H1 (cell line): ENCODE results near the gene HSD17B8. TPM values are rescaled to one million over a fixed set of nuclear protein-coding genes. Genes with fewer than 3 reads are reported as not detected.
A peak's percentile ranks its signal among the peaks of the same experiment; 100 is the strongest.

ENCODE experiments used
- CTCF ChIA-PET: fragments of 300-600 bp; sonication (Branson Sonifier 250); formaldehyde crosslinking; loops from one replicate; lab custom pipeline; 2021; ENCODE audit not compliant: partially characterized antibody; lab: Charles Lee
- POLR2A ChIA-PET: fragments of 300-600 bp; sonication (Branson Sonifier 250); formaldehyde crosslinking; loops from one replicate; lab custom pipeline; 2021; ENCODE audit warnings: inconsistent platforms; ENCODE audit not compliant: partially characterized antibody; lab: Charles Lee
- DNase-seq, 2 experiments: peaks; one replicate each; pipeline versions ENCODE4 v3.0.0 to v3.0.0-alpha.2; 2010 to 2022; ENCODE audit warnings: low spot score in 2 of 2, low read depth in 1 of 2, mixed read lengths in 1 of 2
- FAIRE-seq: peaks from 2 replicates; lab custom pipeline; 2011; peaks lifted over from hg19 to GRCh38; lab: Jason Lieb, UNC
- H2AFZ ChIP-seq: 2 replicates; pipeline ENCODE4 v1.8.1; 2012; ENCODE audit warnings: low read length, inconsistent platforms
- H2AK5ac ChIP-seq: 2 replicates; pipeline ENCODE4 v1.6.1; 2013; ENCODE audit warnings: low read depth, low read length
- H2BK120ac ChIP-seq: replicated peaks from 2 replicates; pipeline ENCODE3; 2013; ENCODE audit warnings: low read depth, low read length, inconsistent platforms
- H2BK12ac ChIP-seq: 2 replicates; pipeline ENCODE4 v1.6.1; 2013; ENCODE audit warnings: low read depth, low read length
- H2BK15ac ChIP-seq: 2 replicates; pipeline ENCODE4 v1.6.1; 2013; ENCODE audit warnings: low read length
- H2BK20ac ChIP-seq: 2 replicates; pipeline ENCODE4 v1.6.1; 2013; ENCODE audit warnings: low read length
- H2BK5ac ChIP-seq: 2 replicates; pipeline ENCODE4 v1.6.1; 2013; ENCODE audit warnings: low read depth, low read length
- H3K14ac ChIP-seq: 2 replicates; pipeline ENCODE4 v1.6.1; 2013; ENCODE audit warnings: inconsistent platforms; ENCODE audit not compliant: insufficient read length
- H3K18ac ChIP-seq: 2 replicates; pipeline ENCODE4 v1.6.1; 2013; ENCODE audit warnings: low read length; ENCODE audit errors: extremely low read depth
- H3K23ac ChIP-seq: 2 replicates; pipeline ENCODE4 v1.6.1; 2013; ENCODE audit warnings: inconsistent platforms; ENCODE audit not compliant: insufficient read length
- H3K23me2 ChIP-seq: 2 replicates; pipeline ENCODE4 v1.6.1; 2013; ENCODE audit warnings: low read depth, low read length
- H3K27ac ChIP-seq: 2 replicates; pipeline ENCODE4 v1.6.1; 2011; ENCODE audit warnings: low read depth, low read length, inconsistent platforms
- H3K27me3 ChIP-seq, 4 experiments: replicated peaks in 1 of 4; 1 replicate in 1 of 4; 2 replicates in 3 of 4; pipeline versions ENCODE4 v1.6.1 to v1.8.1; 2011 to 2013; ENCODE audit warnings: low read length in 3 of 4, mild to moderate bottlenecking in 3 of 4, inconsistent platforms in 2 of 4, mixed read lengths in 2 of 4, moderate library complexity in 1 of 4; ENCODE audit not compliant: control insufficient read depth in 3 of 4, insufficient read depth in 3 of 4; ENCODE audit errors: extremely low read depth in 1 of 4
- H3K36me3 ChIP-seq, 4 experiments: 2 replicates each; pipeline versions ENCODE4 v1.6.1 to v1.8.1; 2011 to 2013; ENCODE audit warnings: mild to moderate bottlenecking in 4 of 4, low read length in 3 of 4, moderate library complexity in 2 of 4, control low read depth in 1 of 4, inconsistent platforms in 1 of 4; ENCODE audit not compliant: insufficient read depth in 4 of 4, control insufficient read depth in 2 of 4
- H3K4ac ChIP-seq: replicated peaks from 2 replicates; pipeline ENCODE3; 2013; ENCODE audit warnings: low read length, low read depth, mixed read lengths, inconsistent platforms; ENCODE audit not compliant: insufficient read length
- H3K4me1 ChIP-seq, 4 experiments: replicated peaks in 1 of 4; 1 replicate in 1 of 4; 2 replicates in 3 of 4; pipeline versions ENCODE4 v1.6.1 to v1.8.1; 2011 to 2013; ENCODE audit warnings: low read length in 3 of 4, inconsistent platforms in 2 of 4, mixed read lengths in 1 of 4; ENCODE audit not compliant: insufficient read depth in 4 of 4, control insufficient read depth in 3 of 4
- H3K4me2 ChIP-seq, 2 experiments: 2 replicates each; pipeline versions ENCODE4 v1.6.1 to v1.8.1; 2011 to 2013; ENCODE audit warnings: low read depth in 2 of 2, low read length in 2 of 2, control low read depth in 1 of 2, inconsistent platforms in 1 of 2, mild to moderate bottlenecking in 1 of 2; ENCODE audit not compliant: insufficient read depth in 1 of 2
- H3K4me3 ChIP-seq, 4 experiments: fragments of 200-600, 300-600 bp in 1 of 4; sonication (generic), shearing (Covaris generic), sonication (Bioruptor Twin) in 1 of 4; 2 replicates each; pipeline versions ENCODE4 v1.5.1 to v1.8.1; 2011 to 2016; ENCODE audit warnings: low read length in 4 of 4, low read depth in 3 of 4, control low read depth in 2 of 4, inconsistent platforms in 2 of 4, mild to moderate bottlenecking in 2 of 4, mixed read lengths in 1 of 4, moderate library complexity in 1 of 4; ENCODE audit not compliant: insufficient read depth in 2 of 4; ENCODE audit errors: extremely low read depth in 1 of 4
- H3K56ac ChIP-seq: replicated peaks from 2 replicates; pipeline ENCODE3; 2013; ENCODE audit warnings: low read depth, mild to moderate bottlenecking, mixed read lengths, low read length, inconsistent platforms; ENCODE audit not compliant: insufficient read length
- H3K79me1 ChIP-seq: 2 replicates; pipeline ENCODE4 v1.6.1; 2013; ENCODE audit warnings: low read depth, low read length, control low read depth
- H3K79me2 ChIP-seq, 2 experiments: 2 replicates each; pipeline versions ENCODE4 v1.6.1 to v1.8.1; 2012 to 2013; ENCODE audit warnings: low read length in 2 of 2, mild to moderate bottlenecking in 2 of 2, inconsistent platforms in 1 of 2; ENCODE audit not compliant: insufficient read depth in 2 of 2, control insufficient read depth in 1 of 2
- H3K9ac ChIP-seq, 4 experiments: replicated peaks in 1 of 4; 1 replicate in 1 of 4; 2 replicates in 3 of 4; pipeline versions ENCODE4 v1.6.1 to v1.8.1; 2011 to 2013; ENCODE audit warnings: low read depth in 3 of 4, low read length in 3 of 4, control low read depth in 2 of 4, mild to moderate bottlenecking in 2 of 4, moderate library complexity in 2 of 4, inconsistent platforms in 1 of 4; ENCODE audit errors: extremely low read depth in 1 of 4
- H3K9me3 ChIP-seq, 2 experiments: 2 replicates each; pipeline versions ENCODE4 v1.6.1 to v1.8.1; 2012 to 2013; ENCODE audit warnings: mild to moderate bottlenecking in 2 of 2, moderate library complexity in 2 of 2, control low read depth in 1 of 2, inconsistent platforms in 1 of 2, low read depth in 1 of 2, low read length in 1 of 2, mixed read lengths in 1 of 2; ENCODE audit not compliant: insufficient read depth in 2 of 2
- H4K20me1 ChIP-seq, 2 experiments: replicated peaks in 1 of 2; 2 replicates each; pipeline versions ENCODE3 to v1.8.1; 2011 to 2013; ENCODE audit warnings: inconsistent platforms in 2 of 2, low read length in 2 of 2, mild to moderate bottlenecking in 1 of 2; ENCODE audit not compliant: insufficient read depth in 2 of 2, control insufficient read depth in 1 of 2
- H4K5ac ChIP-seq: 2 replicates; pipeline ENCODE4 v1.6.1; 2013; ENCODE audit warnings: low read length, low read depth, mixed read lengths, inconsistent platforms; ENCODE audit not compliant: insufficient read length
- H4K8ac ChIP-seq: 2 replicates; pipeline ENCODE4 v1.8.0; 2013; ENCODE audit warnings: mild to moderate bottlenecking, moderate library complexity, low read length, inconsistent platforms; ENCODE audit not compliant: insufficient read depth; ENCODE audit errors: extremely low read depth
- H4K91ac ChIP-seq: replicated peaks from 2 replicates; pipeline ENCODE3; 2013; ENCODE audit warnings: low read length, mixed read lengths, inconsistent platforms; ENCODE audit not compliant: insufficient read length
- BRCA1 ChIP-seq: IDR thresholded peaks from 2 replicates; pipeline ENCODE4 v1.6.1; 2012; ENCODE audit warnings: low read depth, low read length, improper control_type of control experiment
- CBX8 ChIP-seq: fragments of 300-800, 300-1000 bp; sonication (generic); IDR thresholded peaks from 2 replicates; pipeline ENCODE4 v1.7.1; 2016; ENCODE audit warnings: low read depth, low read length, borderline replicate concordance
- E2F6 ChIP-seq: IDR thresholded peaks from 2 replicates; pipeline ENCODE4 v1.6.1; 2012; ENCODE audit warnings: inconsistent platforms
- HDAC2 ChIP-seq, 2 experiments: fragments of 300-600 bp in 1 of 2; sonication (generic) in 1 of 2; IDR thresholded peaks; 2 replicates each; pipeline ENCODE4 v1.6.1; 2011 to 2012; ENCODE audit warnings: low read depth in 2 of 2, low read length in 2 of 2, mild to moderate bottlenecking in 2 of 2, moderate library complexity in 2 of 2, borderline replicate concordance in 1 of 2, inconsistent platforms in 1 of 2
- MAX ChIP-seq: IDR thresholded peaks from 2 replicates; pipeline ENCODE4 v1.6.1; 2012; ENCODE audit warnings: inconsistent platforms
- POLR2AphosphoS5 ChIP-seq: IDR thresholded peaks from 2 replicates; pipeline ENCODE4 v1.6.1; 2011; ENCODE audit warnings: low read depth, low read length
- SIN3A ChIP-seq, 2 experiments: IDR thresholded peaks in 1 of 2; conservative IDR thresholded peaks in 1 of 2; 2 replicates each; pipeline ENCODE4 v1.6.1; 2011 to 2012; ENCODE audit warnings: low read length in 2 of 2, improper control_type of control experiment in 1 of 2, low read depth in 1 of 2, mild to moderate bottlenecking in 1 of 2
- SIRT6 ChIP-seq: IDR thresholded peaks from one replicate; pipeline ENCODE4 v1.7.1; 2012; ENCODE audit warnings: low read length, inconsistent platforms
- WGBS, 2 experiments: shearing (Covaris generic) in 1 of 2; methylation state at CpG; one replicate each; pipeline versions ENCODE4 v1.1.6 to v1.1.7; 2013 to 2015; ENCODE audit warnings: low lambda C conversion rate in 2 of 2, mixed read lengths in 2 of 2, inconsistent platforms in 1 of 2, low coverage in 1 of 2, missing lambda C conversion rate in 1 of 2; ENCODE audit not compliant: insufficient replicate concordance in 2 of 2, insufficient coverage in 1 of 2, insufficient read length in 1 of 2; ENCODE audit errors: extremely low coverage in 1 of 2, missing lambda C conversion rate in 1 of 2; 5-methylcytosine and 5-hydroxymethylcytosine counted together
- polyA plus RNA-seq, 7 experiments: library from polyadenylated mRNA; depleted of rRNA in 3 of 7; stranded (reverse) in 5 of 7; unstranded in 2 of 7; fragments of >200 nt in 5 of 7; fragments of 200-250 nt in 2 of 7; gene quantifications; 1 replicate in 5 of 7; 2 replicates in 1 of 7; 4 replicates in 1 of 7; pipeline versions ENCODE4 v1.2.1 to v1.2.3, GENCODE V29; 2011 to 2013; ENCODE audit warnings: missing spikeins in 2 of 7, mixed read lengths in 2 of 7
- total RNA-seq: library from RNA; stranded (reverse); fragmentation: NEBNext Ultra II Directional; extraction: Animal tissue kit (Norgen Biotek cat#: 25700); gene quantifications from 2 replicates; pipeline ENCODE4 v1.2.1, GENCODE V29; 2021

HSD17B8 gene
- total and polyA plus RNA-seq, 2 of the 8 experiments (the other 6 are each of a cell fraction or from before 2014, with no cell fraction given), result 3.3 to 17.1 TPM

DNA sequence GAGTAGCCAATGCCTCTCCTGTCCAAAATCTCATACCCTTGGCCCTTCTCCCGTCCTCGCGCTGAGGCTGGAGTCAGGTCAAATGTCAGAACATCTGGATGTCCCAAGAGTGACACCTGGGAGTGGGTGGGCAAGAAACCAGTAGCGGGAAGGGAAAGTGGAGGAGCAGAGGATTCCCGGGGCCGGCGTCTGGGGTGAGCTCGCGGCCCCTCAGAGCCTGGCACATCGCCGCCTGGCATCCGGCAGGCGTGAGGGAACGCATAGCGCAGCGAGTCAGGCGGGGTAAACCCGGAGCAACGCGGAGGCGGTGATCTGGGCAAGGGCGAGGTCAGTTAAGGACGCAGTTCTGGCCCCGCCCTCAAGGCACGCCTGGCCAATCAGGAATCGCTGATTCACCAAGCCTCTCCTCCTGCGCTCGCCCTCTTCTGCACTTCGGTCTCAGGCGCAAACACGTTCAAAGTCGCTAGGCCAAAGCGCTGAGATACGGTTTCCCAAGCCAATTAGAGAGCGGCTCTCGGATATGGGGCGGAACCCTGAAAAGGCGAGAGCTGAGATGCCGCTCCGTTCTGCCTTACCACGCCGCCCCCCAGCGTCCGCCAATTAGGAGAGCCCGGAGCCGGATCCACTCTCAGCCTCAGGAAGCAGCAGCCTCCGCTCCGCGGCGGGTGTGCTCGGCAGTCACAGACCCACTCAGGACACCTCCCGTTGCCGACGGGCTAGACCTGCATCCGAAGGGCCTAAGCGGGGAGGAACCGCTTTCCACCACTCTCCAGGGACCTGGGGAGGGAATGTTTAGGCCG lies 44.7 kb downstream of the HSD17B8 start:
- H4K20me1 ChIP-seq, result no peaks in the 10 kb centered on the region
- FAIRE-seq (peak; percentile 85), DNase-seq (peak; percentile 95 to 97)
- no peak overlapping the region for H3K14ac ChIP-seq
- H3K36me3 ChIP-seq, result peaks cover 0 to 2% (median 0%) of the 10 kb centered on the region in 4 experiments; a peak in 1 of 8 replicates
- H3K4me2 ChIP-seq, result peak overlapping the region; percentile 63 to 98
- peaks cover 9% of the 10 kb centered on the region; the same call in 1 of the 2 replicates for H3K23me2 ChIP-seq
- no peak overlapping the region for H2BK15ac ChIP-seq
- H3K79me2 ChIP-seq, result no peaks in the 10 kb centered on the region
- peak overlapping the region; percentile 44; the same call in 1 of the 2 replicates for H3K27ac ChIP-seq
- no peak overlapping the region for H4K91ac ChIP-seq
- no peak overlapping the region for H3K23ac ChIP-seq
- no peak overlapping the region for H2AK5ac ChIP-seq
- H3K18ac ChIP-seq, result no peak overlapping the region
- 2% methylated on average over 57 of the region's 58 CpGs; no CpG with 5 or more reads in 1 of the 2 experiments for WGBS, 2 experiments
- peak overlapping the region; percentile 33 to 73 (median 70) for H3K4me3 ChIP-seq
- no peak overlapping the region for H3K56ac ChIP-seq
- no peak overlapping the region for H2BK20ac ChIP-seq
- H3K27me3 ChIP-seq, result peaks cover 0 to 21% (median 11%) of the 10 kb centered on the region in 4 experiments; a peak in 6 of 7 replicates
- H2BK12ac ChIP-seq, result no peak overlapping the region
- peak overlapping the region; percentile 40 to 72 (median 57) for H3K9ac ChIP-seq
- no peak overlapping the region for H3K4ac ChIP-seq
- no peaks in the 10 kb centered on the region for H3K79me1 ChIP-seq
- H4K5ac ChIP-seq, result no peak overlapping the region
- H2BK120ac ChIP-seq, result no peak overlapping the region
- peak overlapping the region; percentile 5; the same call in 1 of the 2 replicates for H2BK5ac ChIP-seq
- POLR2A ChIA-PET, result interaction anchor here (0.7 to 3.0 kb wide), 22 partner anchors 10 to 281 kb away, joined by 3 to 26 read pairs (median 4); partner anchors contain the start of genes B3GALT4, PFDN6, RING1 and RPS18
- H3K4me1 ChIP-seq, result peaks cover 0 to 10% (median 7%) of the 10 kb centered on the region in 4 experiments; a peak in 4 of 7 replicates
- CTCF ChIA-PET, result interaction anchor here (1.0 to 7.9 kb wide), 35 partner anchors 11 to 316 kb away, joined by 3 to 107 read pairs (median 5); partner anchors contain the start of genes B3GALT4, HSD17B8, RING1 and RPS18
- 0 out of 2 replicates have a peak overlapping the region, but pooled peaks have one; percentile 77 for H2AFZ ChIP-seq
- no peak overlapping the region for H4K8ac ChIP-seq
- H3K9me3 ChIP-seq, result no peaks in the 10 kb centered on the region
- TF ChIP-seq SIN3A (conservative IDR thresholded peaks at IDR 0.05 in 1 of 2, IDR thresholded peaks at IDR 0.05 in 1 of 2; ENCODE audit: low read depth in 1 of 2, low read length in 2 of 2), result peak in 1 of 2 experiments; percentile 70; a peak in 2 of 4 replicates
- TF ChIP-seq POLR2AphosphoS5, result peak; percentile 46; the same call in 1 of the 2 replicates
- TF ChIP-seq MAX, result peak; percentile 46; the same call in 1 of the 2 replicates
- no peak for TF ChIP-seq BRCA1
- TF ChIP-seq HDAC2 (IDR thresholded peaks at IDR 0.05; ENCODE audit: borderline replicate concordance in 1 of 2, low read depth in 2 of 2, low read length in 2 of 2), result no peak
- TF ChIP-seq CBX8, result no peak
- TF ChIP-seq SIRT6, result no peak
- TF ChIP-seq E2F6, result no peak; the same call in 1 of the 2 replicates
